Heart right ventricle (tissue), 16 donors: Measurements from ENCODE around the gene PRKAR1B. TPM values are rescaled to one million over a fixed set of nuclear protein-coding genes. Genes with fewer than 3 reads are reported as not detected.

Experiments used
- ATAC-seq, 8 donors: fragments of 200-7000 bp; cut with Tn5 transposase; one replicate each; pipeline ENCODE4 v1.9.1; 2020; ENCODE audit warnings: mild to moderate bottlenecking in 8 of 8, moderate library complexity in 8 of 8, moderate number of reproducible peaks in 1 of 8
- DNase-seq, 2 donors: peaks; one replicate each; pipeline ENCODE4 v3.0.0-alpha.2; 2020
- H3K27ac ChIP-seq, 10 donors: fragments of 200-600 bp; sonication (generic) in 2 of 10; one replicate each; pipeline versions ENCODE4 v1.5.0 to v1.8.0; 2020 to 2022; ENCODE audit warnings: mild to moderate bottlenecking in 3 of 10
- H3K27me3 ChIP-seq, 7 donors: fragments of 200-600 bp; one replicate each; pipeline ENCODE4 v1.8.0; 2021 to 2022; ENCODE audit warnings: mild to moderate bottlenecking in 2 of 7
- H3K36me3 ChIP-seq, 9 donors: fragments of 200-600 bp; sonication (generic) in 1 of 9; one replicate each; pipeline versions ENCODE4 v1.5.0 to v1.8.0; 2020 to 2022; ENCODE audit warnings: mild to moderate bottlenecking in 2 of 9
- H3K4me1 ChIP-seq, 9 donors: fragments of 200-600 bp; sonication (generic) in 1 of 9; one replicate each; pipeline versions ENCODE4 v1.5.0 to v1.8.0; 2020 to 2022; ENCODE audit warnings: mild to moderate bottlenecking in 4 of 9
- H3K4me3 ChIP-seq, 10 donors: fragments of 200-600 bp; sonication (generic) in 2 of 10; one replicate each; pipeline versions ENCODE4 v1.5.0 to v1.8.0; 2020 to 2022; ENCODE audit warnings: mild to moderate bottlenecking in 7 of 10, moderate library complexity in 2 of 10
- H3K9me3 ChIP-seq, 11 donors: fragments of 200-600 bp in 10 of 11; sonication (generic) in 2 of 11; one replicate each; pipeline versions ENCODE4 v1.5.0 to v1.8.0; 2013 to 2022; ENCODE audit warnings: mild to moderate bottlenecking in 2 of 11, control low read depth in 1 of 11, moderate library complexity in 1 of 11
- CTCF ChIP-seq, 9 donors: fragments of 200-600 bp; sonication (generic) in 2 of 9; IDR thresholded peaks; one replicate each; pipeline versions ENCODE4 v1.5.0 to v1.8.0; 2021 to 2022; ENCODE audit warnings: antibody characterized with exemption in 9 of 9, mild to moderate bottlenecking in 5 of 9, moderate library complexity in 1 of 9
- WGBS, 2 donors: extraction: QIAGEN DNeasy Blood & Tissue Kit; methylation state at CpG; one replicate each; pipeline ENCODE4 v1.1.7; 2013; ENCODE audit warnings: inconsistent platforms in 1 of 2; 5-methylcytosine and 5-hydroxymethylcytosine counted together
- intact Hi-C, 10 donors: fragments of 100-400 bp; cut with DNase I; formaldehyde crosslinking; loops; one replicate each; pipeline versions ENCODE4 v1.11.1 to v1.14.2; 2022
- polyA plus RNA-seq, 2 donors: library from polyadenylated mRNA; stranded (reverse); fragments of 200-250 nt; gene quantifications; one replicate each; pipeline ENCODE4 v1.2.3, GENCODE V29; 2013
- total RNA-seq, 10 donors: library from RNA; stranded (reverse); fragmentation: NEBNext Ultra II Directional in 3 of 10; extraction: Animal tissue kit (Norgen Biotek cat#: 25700) in 3 of 10; gene quantifications; one replicate each; pipeline versions ENCODE4 v1.2.1 to v1.2.4, GENCODE V29; 2021 to 2023
- donor health status: Arrhythmogenic right ventricular cardiomyopathy.
- donor health status: ischemic (EF 13 %, LVEDD 7.1; RV severe dilation, severe dysfunction).
- donor health status: healthy with polysubstance abuse.
- donor health status: DM: no; HTN: yes; CAD: no.
- donor health status: DM: no; HTN: no; CAD: no.
- donor health status: ischemic (EF 25% LVEDD 6.9; RV normal size, moderate dysfunction).
- donor health status: ischemic (EF 25% LVEDD 5.7; RV mildly dilated, moderate dysfunction).
- donor health status: healthy.
- donor health status: DM: yes; HTN: yes; CAD: no.
- donor health status: Ischemic cardiomyopathy.
- donor health status: ischemic (EF 35%, LVEDD 5.7; RV mildly dilated, moderate dysfunction).
- donor health status: nonischemic (EF 11% LVEDD 7.7; RV severe dilation, severe dysfunction).
- donor health status: DM: yes; HTN: yes; CAD: no.
- donor health status: PGD.
- donor health status: ischemic (EF 29% LVEDD 5.4; RV normal size, mild dysfunction).
- donor health status: nonischemic (EF 23%, LVEDD 6.1; RV moderate dilation, normal function).

PRKAR1B gene
- total and polyA plus RNA-seq, 12 donors = 5.0 to 24.5 (median 20.6) TPM

- intact Hi-C loops = no loop called here
- Histone ChIP-seq H3K27me3 (no peaks in the 10 kb centered on the region), H3K36me3 (no peaks in the 10 kb centered on the region), H3K9me3 (no peaks in the 10 kb centered on the region), H3K4me3 (no peak overlapping the region), H3K27ac (peak overlapping the region in 8 of 10 donors; percentile 9 to 88 (median 59)), H3K4me1 (peaks cover 9 to 41% (median 24%) of the 10 kb centered on the region in 9 donors)
- ATAC-seq (peak in 1 of 8 donors; percentile 3), DNase-seq (no peak)
- TF ChIP-seq CTCF (IDR thresholded peaks at IDR 0.05) = no peak
- WGBS, 2 donors = 89 to 93% methylated on average over 30 of the region's 30 CpGs
These were observed 157.8 kb downstream of the PRKAR1B start for GRCh38 chr7:569071-569855.

GRCh38 chr7:568031-568951 lies 158.8 kb downstream of the PRKAR1B start:
- H3K27ac ChIP-seq = peak overlapping the region; percentile 14 to 88 (median 58)
- WGBS, 2 donors = 34 to 38% methylated on average over 33 of the region's 33 CpGs

GRCh38 chr7:567305-567883 lies 159.7 kb downstream of the PRKAR1B start:
- DNase-seq (no peak), ATAC-seq (no peak)
- Histone ChIP-seq H3K27me3 (no peaks in the 10 kb centered on the region), H3K36me3 (no peaks in the 10 kb centered on the region), H3K27ac (peak overlapping the region in 6 of 10 donors; percentile 55 to 88 (median 66)), H3K9me3 (no peaks in the 10 kb centered on the region), H3K4me3 (no peak overlapping the region), H3K4me1 (peaks cover 9 to 46% (median 24%) of the 10 kb centered on the region in 9 donors)
- no peak for TF ChIP-seq CTCF (IDR thresholded peaks at IDR 0.05)
- intact Hi-C loops = no loop called here
- WGBS, 2 donors = 97 to 98% methylated on average over 2 of the region's 3 CpGs

More at GRCh38 chr7:568031-568951, 158.8 kb downstream of the PRKAR1B start:
- ATAC-seq (peak; percentile 39 to 81 (median 69)), DNase-seq (peak in 1 of 2 donors; percentile 54)
- intact Hi-C loops = no loop called here
- TF ChIP-seq CTCF (IDR thresholded peaks at IDR 0.05) = no peak
- peak overlapping the region in 3 of 10 donors; percentile 13 to 37 (median 22) for H3K4me3 ChIP-seq
- H3K36me3 ChIP-seq = no peaks in the 10 kb centered on the region
- peaks cover 9 to 46% (median 24%) of the 10 kb centered on the region in 9 donors for H3K4me1 ChIP-seq
- no peaks in the 10 kb centered on the region for H3K9me3 ChIP-seq
- H3K27me3 ChIP-seq = no peaks in the 10 kb centered on the region

GRCh38 chr7:566100-566499 lies 161.0 kb downstream of the PRKAR1B start:
- 96% methylated on average over 1 of the region's 1 CpG for WGBS, 2 donors
- no peak for DNase-seq

More at GRCh38 chr7:566100-566499, 161.0 kb downstream of the PRKAR1B start:
- intact Hi-C loops = no loop called here
- peaks cover 9 to 46% (median 24%) of the 10 kb centered on the region in 9 donors for H3K4me1 ChIP-seq
- H3K27ac ChIP-seq = no peak overlapping the region
- H3K9me3 ChIP-seq = no peaks in the 10 kb centered on the region
- H3K36me3 ChIP-seq = no peaks in the 10 kb centered on the region
- no peak overlapping the region for H3K4me3 ChIP-seq
- H3K27me3 ChIP-seq = no peaks in the 10 kb centered on the region
- TF ChIP-seq CTCF (IDR thresholded peaks at IDR 0.05) = no peak
- ATAC-seq = no peak
